GM12891 (cell line): Measurements from ENCODE around the gene SIVA1.

ENCODE experiments used
- DNase-seq: peaks from one replicate; pipeline ENCODE4 v3.0.0; 2011; ENCODE audit warnings: low spot score; ENCODE audit not compliant: insufficient read length
- FAIRE-seq: peaks from 2 replicates; lab custom pipeline; 2011; peaks lifted over from hg19 to GRCh38; lab: Jason Lieb, UNC
- PAX5 ChIP-seq: IDR thresholded peaks from 2 replicates; pipeline ENCODE4 v1.6.1; 2011; ENCODE audit warnings: low read length, moderate library complexity, mild to moderate bottlenecking; ENCODE audit not compliant: insufficient read depth, severe bottlenecking
- POLR2A ChIP-seq: IDR thresholded peaks from 2 replicates; pipeline ENCODE4 v1.6.1; 2011; ENCODE audit warnings: low read depth, low read length, control low read depth
- POLR2AphosphoS5 ChIP-seq: IDR thresholded peaks from 2 replicates; pipeline ENCODE4 v1.6.1; 2011; ENCODE audit warnings: low read depth, low read length, control low read depth
- POU2F2 ChIP-seq: IDR thresholded peaks from 2 replicates; pipeline ENCODE4 v1.6.1; 2011; ENCODE audit warnings: low read depth, mild to moderate bottlenecking, control low read depth, low read length, moderate library complexity
- SPI1 ChIP-seq: IDR thresholded peaks from 2 replicates; pipeline ENCODE4 v1.6.1; 2011; ENCODE audit warnings: low read depth, low read length, control low read depth
- TAF1 ChIP-seq: IDR thresholded peaks from 2 replicates; pipeline ENCODE4 v1.6.1; 2011; ENCODE audit warnings: low read depth, low read length, control low read depth

Gene SIVA1

DNA sequence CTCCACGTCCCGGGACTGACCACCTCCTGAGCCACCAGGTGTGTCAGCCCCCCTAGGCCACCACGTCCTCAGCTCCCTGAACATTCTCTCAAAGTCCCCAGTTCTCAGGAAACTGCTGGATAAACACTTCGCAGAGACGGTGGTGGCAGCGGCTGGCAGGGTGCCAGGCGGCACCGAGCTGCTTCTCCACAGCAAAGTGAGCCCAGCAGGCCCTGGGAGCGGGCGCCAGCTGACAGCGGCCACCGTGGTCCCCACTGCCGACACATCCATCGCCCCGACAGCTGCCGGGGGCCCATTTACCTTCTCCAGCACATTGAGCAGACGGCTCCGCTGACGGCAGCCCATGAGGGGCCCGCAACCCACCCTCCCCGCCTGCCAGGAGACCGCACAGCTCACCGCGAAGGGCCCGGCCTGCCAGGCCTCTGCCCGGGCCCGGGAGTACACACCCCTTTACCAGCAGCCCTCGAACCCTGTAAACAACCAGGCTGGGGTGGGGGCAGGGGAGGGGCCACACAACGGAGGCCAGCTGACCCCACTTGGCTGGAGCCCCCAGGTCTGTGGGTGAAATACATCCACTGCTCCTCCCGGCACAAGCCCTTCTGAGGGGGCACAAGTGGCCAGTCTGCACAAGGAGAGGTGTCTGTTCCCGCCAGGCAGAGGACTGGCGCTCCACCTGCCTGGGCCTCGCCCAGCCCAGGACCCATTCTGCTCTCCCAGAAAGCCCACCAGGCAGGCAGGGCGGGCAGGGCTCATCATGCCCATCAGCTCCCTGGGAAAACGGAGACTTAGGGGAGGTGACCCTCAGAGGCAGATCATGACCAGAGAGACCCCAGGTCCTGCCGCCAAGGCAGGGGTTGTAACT is 32.1 kb downstream of the SIVA1 start:
- TF ChIP-seq PAX5 (no peak), POLR2A (no peak)
- DNase-seq = no peak
- no peak for FAIRE-seq

DNA sequence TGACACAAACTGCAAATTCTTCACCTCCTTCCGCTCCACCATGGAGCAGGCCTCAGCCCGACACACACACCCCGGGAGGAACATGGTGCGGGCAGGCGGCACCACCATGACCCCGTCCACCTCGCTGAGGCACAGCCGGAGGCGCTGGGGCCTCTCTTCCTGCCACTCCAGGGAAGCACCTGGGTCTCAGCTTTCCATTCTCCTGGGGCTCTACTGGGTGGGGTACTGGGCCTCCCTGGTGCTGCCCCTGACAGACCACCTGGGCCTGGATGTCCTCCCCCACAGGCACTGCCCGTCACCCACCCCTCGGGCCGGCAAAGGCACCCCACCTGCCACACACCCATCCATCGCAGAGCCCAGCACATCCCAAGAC is 32.7 kb downstream of the SIVA1 start:
- TF ChIP-seq SPI1 (no peak), TAF1 (no peak), POLR2AphosphoS5 (no peak), POLR2A (no peak), PAX5 (no peak), POU2F2 (no peak)
- FAIRE-seq = no peak
- DNase-seq = no peak

DNA sequence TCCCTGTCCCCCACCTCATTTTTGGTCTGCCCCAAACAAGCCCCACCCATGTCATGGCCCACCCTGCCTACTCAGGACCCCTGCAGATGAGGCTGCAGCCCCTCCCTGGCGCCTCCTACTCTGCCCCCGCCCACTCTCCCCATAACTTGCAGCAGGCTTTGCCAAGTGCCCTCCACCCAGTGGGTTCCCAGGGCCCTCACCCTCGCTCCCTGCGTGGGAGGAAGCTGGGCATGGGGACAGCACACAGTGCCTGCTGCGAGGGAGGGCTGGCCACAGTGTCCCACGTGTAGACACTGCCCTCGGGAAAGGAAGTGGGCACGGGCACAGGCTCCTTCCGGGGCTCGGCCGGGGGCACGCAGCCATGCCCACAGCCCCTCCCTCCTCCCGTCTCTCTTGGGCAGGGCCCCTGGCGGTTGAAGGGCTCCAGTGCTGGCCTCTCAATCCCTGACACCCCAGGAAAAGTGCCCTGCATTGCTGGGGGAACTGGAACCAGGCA is 33.2 kb downstream of the SIVA1 start:
- no peak for FAIRE-seq
- no peak for DNase-seq
- no peak for TF ChIP-seq PAX5
- no peak for TF ChIP-seq TAF1
- TF ChIP-seq SPI1 = no peak
- no peak for TF ChIP-seq POU2F2
- no peak for TF ChIP-seq POLR2A
- TF ChIP-seq POLR2AphosphoS5 = no peak

DNA sequence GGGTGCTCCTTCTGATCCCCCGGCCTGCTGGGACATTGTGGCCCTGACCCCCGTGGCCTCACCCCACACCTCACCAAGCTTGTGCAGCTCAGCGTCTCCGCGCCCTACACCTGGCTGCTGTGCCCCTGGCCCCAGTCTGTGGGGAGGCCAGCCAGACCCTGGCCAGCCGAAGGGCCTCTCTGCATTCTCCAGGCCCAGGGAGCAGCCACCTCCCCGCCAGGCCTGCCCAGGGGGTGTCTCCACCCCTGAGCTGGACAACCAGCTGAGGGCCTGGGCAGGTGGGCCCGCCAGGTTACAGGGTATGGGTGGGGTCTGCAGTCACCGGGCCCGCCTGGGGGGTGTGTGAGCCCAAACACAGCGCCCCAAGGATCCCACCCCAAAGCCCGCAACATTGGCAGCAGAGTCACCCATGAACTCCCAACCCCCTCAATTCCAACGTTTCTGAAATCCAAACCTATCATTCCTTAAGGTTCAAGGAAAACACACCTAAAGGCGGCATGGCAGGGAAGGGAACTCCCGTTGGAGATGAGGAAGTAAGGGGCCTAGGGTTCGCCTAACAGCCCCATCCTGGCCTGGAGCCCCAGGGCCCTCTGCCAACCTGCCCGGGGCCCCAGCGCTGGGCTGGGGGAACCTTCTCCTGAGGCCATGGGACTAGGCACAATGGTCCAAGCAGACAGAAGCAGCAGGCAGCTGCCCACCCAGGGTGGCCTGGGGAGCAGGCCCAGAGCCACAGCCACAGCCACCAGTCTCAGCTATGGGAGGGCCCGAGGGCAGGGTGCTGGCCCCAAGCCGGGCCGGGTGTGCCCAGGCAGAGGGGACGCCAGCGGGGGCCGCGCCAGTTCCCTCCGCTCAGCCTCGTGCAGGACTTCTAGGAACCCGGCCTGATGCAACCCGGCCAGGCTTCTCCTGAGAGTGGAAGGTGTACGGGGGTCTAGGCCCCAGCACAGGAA is 34.1 kb downstream of the SIVA1 start:
- FAIRE-seq (no peak), DNase-seq (no peak)
- TF ChIP-seq POLR2AphosphoS5 = no peak
- TF ChIP-seq POLR2A = no peak
- TF ChIP-seq TAF1 = no peak
- no peak for TF ChIP-seq SPI1
- no peak for TF ChIP-seq POU2F2
- TF ChIP-seq PAX5 = no peak

DNA sequence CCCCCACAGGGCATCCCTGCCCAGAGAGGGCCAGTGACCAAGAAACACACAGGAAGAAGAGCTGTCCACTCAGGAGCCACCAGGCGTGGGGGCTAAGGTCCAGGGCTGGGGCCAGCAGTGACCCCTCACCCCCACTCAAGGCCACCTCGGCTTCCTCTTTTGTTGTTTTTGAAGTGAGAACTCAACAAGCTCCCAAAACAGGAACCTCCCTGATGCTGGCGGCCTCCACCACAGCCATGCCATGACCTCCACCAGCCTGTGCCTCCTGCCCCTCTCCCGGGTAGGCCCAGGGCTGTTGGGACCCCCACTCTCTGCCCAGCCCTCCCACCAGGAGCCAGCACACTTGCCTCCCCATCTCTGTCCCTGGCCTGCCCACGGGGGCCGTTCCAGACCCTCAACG is 34.8 kb downstream of the SIVA1 start:
- FAIRE-seq (no peak), DNase-seq (no peak)
- TF ChIP-seq POLR2A = no peak

DNA sequence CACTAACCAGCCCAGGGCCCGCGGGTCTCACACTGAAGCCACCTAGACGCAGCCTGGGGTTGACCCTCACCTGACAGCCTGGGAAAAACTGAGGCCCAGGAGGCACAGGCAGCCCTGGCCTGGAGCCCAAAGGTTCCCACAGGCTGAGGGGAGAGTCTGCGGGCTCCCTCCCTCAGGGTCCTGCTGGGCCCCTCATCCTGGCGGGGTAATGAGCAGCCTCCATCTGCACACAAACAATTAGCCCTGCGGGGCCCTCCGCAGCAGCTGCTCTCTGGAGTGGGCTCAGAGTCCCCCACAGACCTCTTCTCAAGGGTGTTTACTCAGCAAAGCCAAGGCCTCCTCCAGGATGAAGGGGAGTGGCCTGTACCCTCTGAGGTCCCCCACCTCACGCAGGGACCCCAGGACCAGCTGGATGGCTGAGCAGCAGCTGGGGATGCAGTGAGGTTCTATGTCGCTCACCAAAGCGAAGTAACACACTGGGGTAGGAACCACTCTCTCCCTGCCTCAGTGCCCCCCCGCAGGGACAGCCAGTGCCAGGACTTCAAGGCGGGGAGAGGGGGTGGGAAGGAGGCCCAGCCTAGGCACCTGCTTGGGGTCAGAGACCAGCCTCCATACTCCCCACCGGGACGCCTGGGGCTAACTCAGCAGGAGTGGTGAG is 35.3 kb downstream of the SIVA1 start:
- no peak for FAIRE-seq
- no peak for TF ChIP-seq POLR2AphosphoS5
- no peak for TF ChIP-seq PAX5
- TF ChIP-seq SPI1 = no peak
- no peak for TF ChIP-seq POLR2A
- TF ChIP-seq POU2F2 = no peak
- no peak for TF ChIP-seq TAF1
- no peak for DNase-seq

DNA sequence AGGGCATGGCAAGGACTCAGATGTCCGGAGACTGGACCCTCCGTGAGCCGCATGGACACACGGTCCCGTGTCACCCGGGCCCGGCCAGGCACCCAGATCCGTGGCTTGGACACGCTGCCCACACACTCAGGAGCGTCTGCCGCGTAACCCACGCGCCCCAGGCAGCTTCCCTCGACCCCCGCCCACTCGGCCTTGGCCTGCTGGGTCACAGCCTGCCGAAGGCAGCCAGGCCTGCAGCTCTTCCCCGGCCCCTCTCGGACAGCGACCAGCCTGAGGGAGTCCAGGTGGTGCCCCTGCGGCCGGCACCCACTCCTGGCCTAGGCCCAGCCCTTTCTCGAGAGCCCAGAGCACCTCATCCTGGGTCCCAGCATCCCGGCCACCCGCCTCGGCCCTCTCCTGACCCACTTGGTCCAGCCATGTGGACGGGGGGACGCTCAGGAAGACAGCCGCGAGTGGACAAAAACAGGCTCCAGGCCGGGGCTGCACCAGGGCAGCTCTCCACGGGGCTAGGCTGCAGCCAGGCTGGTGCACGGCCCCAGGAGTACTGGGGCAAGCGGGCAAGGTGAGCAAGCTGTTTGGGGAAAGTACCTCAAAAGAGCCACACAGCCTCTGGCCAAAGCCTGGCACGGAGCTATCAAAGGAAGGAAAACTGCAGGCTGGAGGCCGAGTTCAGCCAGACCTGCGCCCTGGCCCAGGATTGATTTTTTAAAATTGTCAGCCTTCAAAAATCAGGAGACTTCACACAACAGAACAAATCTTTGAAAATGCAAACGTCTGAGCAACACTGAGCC is 36.1 kb downstream of the SIVA1 start:
- no peak for FAIRE-seq

More for the DNA sequence above, 36.1 kb downstream of the SIVA1 start:
- DNase-seq = no peak
- TF ChIP-seq TAF1 (no peak), PAX5 (no peak), POU2F2 (no peak), POLR2A (no peak), POLR2AphosphoS5 (no peak), SPI1 (no peak)
